ENCODE data around the gene NOSTRIN.

Gene NOSTRIN

DNA sequence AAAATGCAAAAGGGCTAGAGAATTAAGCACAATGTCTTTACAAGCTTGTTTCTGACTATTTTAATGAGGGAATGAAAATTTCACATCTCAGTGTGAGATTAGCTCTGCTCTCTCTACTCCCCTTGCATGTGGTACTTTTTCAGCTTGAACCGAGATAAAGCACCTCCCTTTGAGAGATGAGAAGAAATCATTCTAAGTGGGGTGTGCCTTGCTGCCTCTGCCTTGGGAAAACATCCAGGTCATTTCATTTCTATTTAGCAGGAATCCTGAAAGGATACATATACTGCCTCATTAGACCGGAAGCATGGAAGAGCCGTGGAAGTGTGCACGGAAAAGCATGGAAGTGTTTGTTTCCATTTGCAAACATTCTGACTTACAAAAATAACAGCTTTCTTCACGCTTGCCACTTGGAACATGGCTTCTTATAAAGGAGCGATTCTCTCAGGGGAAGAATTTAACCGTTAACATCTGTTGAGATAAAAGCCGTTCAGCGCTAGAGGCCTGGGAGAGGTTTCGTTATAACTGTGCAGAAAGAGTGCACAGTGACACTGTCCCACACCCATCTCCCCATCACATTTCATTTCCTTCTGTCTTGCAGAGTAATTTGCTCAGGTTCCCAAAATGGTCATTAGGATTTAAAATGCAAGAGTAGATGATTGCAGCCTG lies 16.7 kb downstream of the NOSTRIN start:
- TF ChIP-seq, protein P1, sequence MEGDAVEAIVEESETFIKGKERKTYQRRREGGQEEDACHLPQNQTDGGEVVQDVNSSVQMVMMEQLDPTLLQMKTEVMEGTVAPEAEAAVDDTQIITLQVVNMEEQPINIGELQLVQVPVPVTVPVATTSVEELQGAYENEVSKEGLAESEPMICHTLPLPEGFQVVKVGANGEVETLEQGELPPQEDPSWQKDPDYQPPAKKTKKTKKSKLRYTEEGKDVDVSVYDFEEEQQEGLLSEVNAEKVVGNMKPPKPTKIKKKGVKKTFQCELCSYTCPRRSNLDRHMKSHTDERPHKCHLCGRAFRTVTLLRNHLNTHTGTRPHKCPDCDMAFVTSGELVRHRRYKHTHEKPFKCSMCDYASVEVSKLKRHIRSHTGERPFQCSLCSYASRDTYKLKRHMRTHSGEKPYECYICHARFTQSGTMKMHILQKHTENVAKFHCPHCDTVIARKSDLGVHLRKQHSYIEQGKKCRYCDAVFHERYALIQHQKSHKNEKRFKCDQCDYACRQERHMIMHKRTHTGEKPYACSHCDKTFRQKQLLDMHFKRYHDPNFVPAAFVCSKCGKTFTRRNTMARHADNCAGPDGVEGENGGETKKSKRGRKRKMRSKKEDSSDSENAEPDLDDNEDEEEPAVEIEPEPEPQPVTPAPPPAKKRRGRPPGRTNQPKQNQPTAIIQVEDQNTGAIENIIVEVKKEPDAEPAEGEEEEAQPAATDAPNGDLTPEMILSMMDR (conservative IDR thresholded peaks at IDR 0.05; ENCODE audit: low read depth, low read length), result no peak
- no peak overlapping the region for H3K4me3 ChIP-seq (ENCODE audit: low read length)

GRCh38 chr2:168819829-168820489 lies 17.5 kb downstream of the NOSTRIN start:
- TF ChIP-seq, protein P1 (conservative IDR thresholded peaks at IDR 0.05; ENCODE audit: low read depth, low read length), result no peak
- no peak for DNase-seq (ENCODE audit: low read depth)
- H3K4me3 ChIP-seq (ENCODE audit: low read length), result no peak overlapping the region

More for the DNA sequence above, 16.7 kb downstream of the NOSTRIN start:
- DNase-seq (ENCODE audit: low read depth), result no peak

GRCh38 chr2:168821577-168821976 lies 19.1 kb downstream of the NOSTRIN start:
- DNase-seq (ENCODE audit: low read depth), result no peak
- no peak overlapping the region for H3K4me3 ChIP-seq (ENCODE audit: low read length)
- TF ChIP-seq, protein P1 (conservative IDR thresholded peaks at IDR 0.05; ENCODE audit: low read depth, low read length), result no peak

GRCh38 chr2:168821992-168822391 lies 19.6 kb downstream of the NOSTRIN start:
- TF ChIP-seq, protein P1 (conservative IDR thresholded peaks at IDR 0.05; ENCODE audit: low read depth, low read length), result no peak
- H3K4me3 ChIP-seq (ENCODE audit: low read length), result no peak overlapping the region

GRCh38 chr2:168825126-168825525 lies 22.7 kb downstream of the NOSTRIN start:
- DNase-seq (ENCODE audit: low read depth), result no peak
- H3K4me3 ChIP-seq (ENCODE audit: low read length), result no peak overlapping the region
- TF ChIP-seq, protein P1 (conservative IDR thresholded peaks at IDR 0.05; ENCODE audit: low read depth, low read length), result no peak

More at GRCh38 chr2:168821992-168822391, 19.6 kb downstream of the NOSTRIN start:
- no peak for DNase-seq (ENCODE audit: low read depth)

DNA sequence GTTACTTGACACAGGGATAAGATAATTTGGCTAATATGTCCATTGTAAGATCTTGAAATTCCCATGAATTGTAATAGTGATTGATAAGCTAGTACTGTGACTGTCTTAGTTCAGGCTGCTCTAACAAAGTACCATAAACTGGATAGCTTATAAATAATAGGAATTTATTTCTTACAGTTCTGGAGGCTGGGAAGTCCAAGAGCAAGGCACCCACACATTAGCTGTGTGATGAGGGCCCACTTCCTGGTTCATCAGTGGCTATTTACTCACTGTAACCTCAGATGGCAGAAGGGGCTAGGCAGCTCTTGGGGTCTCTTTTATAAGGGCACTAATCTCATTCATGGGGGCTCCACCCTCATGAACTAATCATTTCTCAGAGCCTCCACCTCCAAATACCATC lies 28.5 kb downstream of the NOSTRIN start:
- DNase-seq (ENCODE audit: low read depth), result no peak
- TF ChIP-seq, protein P1 (conservative IDR thresholded peaks at IDR 0.05; ENCODE audit: low read depth, low read length), result no peak
- no peak overlapping the region for H3K4me3 ChIP-seq (ENCODE audit: low read length)

GRCh38 chr2:168831662-168832061 lies 29.2 kb downstream of the NOSTRIN start:
- no peak overlapping the region for H3K4me3 ChIP-seq (ENCODE audit: low read length)
- DNase-seq (ENCODE audit: low read depth), result no peak
- TF ChIP-seq, protein P1 (conservative IDR thresholded peaks at IDR 0.05; ENCODE audit: low read depth, low read length), result no peak

All from retinal pigment epithelial cell (primary cell).